Measurements from ENCODE around the gene CEP95.
A peak's percentile ranks its signal among the peaks of the same experiment; 100 is the strongest.

Gene CEP95

DNA sequence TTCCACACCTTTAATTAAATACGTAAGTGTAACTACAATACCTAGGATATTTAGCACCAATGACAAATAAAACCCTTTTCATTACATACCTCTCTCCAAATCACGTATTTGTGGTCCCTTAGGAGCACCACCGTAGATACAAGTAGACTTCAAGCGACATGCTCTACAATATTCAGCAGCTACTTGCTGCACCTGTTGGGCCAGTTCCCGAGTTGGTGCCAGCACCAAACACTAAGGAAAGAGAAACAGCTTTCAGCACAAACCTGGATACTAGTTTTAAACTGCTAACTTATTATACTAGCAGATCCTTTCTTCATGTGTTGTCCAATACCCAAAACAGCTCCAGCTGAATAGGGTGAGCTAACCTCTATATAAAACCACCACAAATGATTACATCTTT is 3.4 kb upstream of the CEP95 start:
- Histone ChIP-seq H3K79me2 (ENCODE audit: low read length) (peaks cover 82% of the 10 kb centered on the region), H3K4me2 (ENCODE audit: low read depth, low read length) (no peak overlapping the region), H4K20me1 (ENCODE audit: insufficient read depth, low read length) (peaks cover 48% of the 10 kb centered on the region), H3K27ac (ENCODE audit: low read length) (no peak overlapping the region), H3K27me3 (replicated peaks; ENCODE audit: insufficient read depth, low read length) (no peaks in the 10 kb centered on the region), H3K36me3 (replicated peaks; ENCODE audit: insufficient read depth, low read length) (peaks cover 45% of the 10 kb centered on the region), H3K4me1 (ENCODE audit: low read length) (peaks cover 47% of the 10 kb centered on the region), H3K9me2 (replicated peaks; ENCODE audit: insufficient read depth, low read length) (no peaks in the 10 kb centered on the region), H3K9me3 (replicated peaks; ENCODE audit: insufficient read depth, low read length) (no peaks in the 10 kb centered on the region), H3F3A (ENCODE audit: insufficient read depth, low read length) (peaks cover 70% of the 10 kb centered on the region), H3K9ac (ENCODE audit: low read length) (no peak overlapping the region), H2AFZ (ENCODE audit: low read length) (no peak overlapping the region), H3K4me3 (ENCODE audit: low read length) (no peak overlapping the region)
- TF ChIP-seq EZH2phosphoT487 (IDR thresholded peaks at IDR 0.05; ENCODE audit: low read length): no peak
- TF ChIP-seq, protein P1, sequence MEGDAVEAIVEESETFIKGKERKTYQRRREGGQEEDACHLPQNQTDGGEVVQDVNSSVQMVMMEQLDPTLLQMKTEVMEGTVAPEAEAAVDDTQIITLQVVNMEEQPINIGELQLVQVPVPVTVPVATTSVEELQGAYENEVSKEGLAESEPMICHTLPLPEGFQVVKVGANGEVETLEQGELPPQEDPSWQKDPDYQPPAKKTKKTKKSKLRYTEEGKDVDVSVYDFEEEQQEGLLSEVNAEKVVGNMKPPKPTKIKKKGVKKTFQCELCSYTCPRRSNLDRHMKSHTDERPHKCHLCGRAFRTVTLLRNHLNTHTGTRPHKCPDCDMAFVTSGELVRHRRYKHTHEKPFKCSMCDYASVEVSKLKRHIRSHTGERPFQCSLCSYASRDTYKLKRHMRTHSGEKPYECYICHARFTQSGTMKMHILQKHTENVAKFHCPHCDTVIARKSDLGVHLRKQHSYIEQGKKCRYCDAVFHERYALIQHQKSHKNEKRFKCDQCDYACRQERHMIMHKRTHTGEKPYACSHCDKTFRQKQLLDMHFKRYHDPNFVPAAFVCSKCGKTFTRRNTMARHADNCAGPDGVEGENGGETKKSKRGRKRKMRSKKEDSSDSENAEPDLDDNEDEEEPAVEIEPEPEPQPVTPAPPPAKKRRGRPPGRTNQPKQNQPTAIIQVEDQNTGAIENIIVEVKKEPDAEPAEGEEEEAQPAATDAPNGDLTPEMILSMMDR (IDR thresholded peaks at IDR 0.05; ENCODE audit: low read length): no peak
- no peak for TF ChIP-seq EZH2 (optimal IDR thresholded peaks at IDR 0.05; ENCODE audit: low read depth, low read length)
- DNase-seq: no peak

- Histone ChIP-seq H3K27me3 (replicated peaks; ENCODE audit: insufficient read depth, low read length) (no peaks in the 10 kb centered on the region), H3F3A (ENCODE audit: insufficient read depth, low read length) (peaks cover 62% of the 10 kb centered on the region), H3K27ac (ENCODE audit: low read length) (no peak overlapping the region), H3K9me2 (replicated peaks; ENCODE audit: insufficient read depth, low read length) (no peaks in the 10 kb centered on the region), H3K4me2 (ENCODE audit: low read depth, low read length) (peak overlapping the region; percentile 88), H3K4me1 (ENCODE audit: low read length) (peaks cover 43% of the 10 kb centered on the region), H4K20me1 (ENCODE audit: insufficient read depth, low read length) (peaks cover 48% of the 10 kb centered on the region), H3K36me3 (replicated peaks; ENCODE audit: insufficient read depth, low read length) (peaks cover 45% of the 10 kb centered on the region), H3K9ac (ENCODE audit: low read length) (peak overlapping the region; percentile 99; the same call in 1 of the 2 replicates), H3K79me2 (ENCODE audit: low read length) (peaks cover 88% of the 10 kb centered on the region), H2AFZ (ENCODE audit: low read length) (no peak overlapping the region), H3K9me3 (replicated peaks; ENCODE audit: insufficient read depth, low read length) (no peaks in the 10 kb centered on the region), H3K4me3 (ENCODE audit: low read length) (peak overlapping the region; percentile 98)
- DNase-seq: no peak
- TF ChIP-seq EZH2 (optimal IDR thresholded peaks at IDR 0.05; ENCODE audit: low read depth, low read length) (no peak), EZH2phosphoT487 (IDR thresholded peaks at IDR 0.05; ENCODE audit: low read length) (no peak)
- TF ChIP-seq, protein P1 (IDR thresholded peaks at IDR 0.05; ENCODE audit: low read length): no peak
Measured at GRCh38 chr17:64503821-64504768, 2.7 kb upstream of the CEP95 start.

GRCh38 chr17:64504769-64505339 is 1.9 kb upstream of the CEP95 start:
- Histone ChIP-seq H3K4me1 (ENCODE audit: low read length) (peaks cover 41% of the 10 kb centered on the region), H2AFZ (ENCODE audit: low read length) (no peak overlapping the region), H4K20me1 (ENCODE audit: insufficient read depth, low read length) (peaks cover 44% of the 10 kb centered on the region), H3K36me3 (replicated peaks; ENCODE audit: insufficient read depth, low read length) (peaks cover 45% of the 10 kb centered on the region), H3K27ac (ENCODE audit: low read length) (no peak overlapping the region), H3K4me3 (ENCODE audit: low read length) (peak overlapping the region; percentile 98), H3K9ac (ENCODE audit: low read length) (peak overlapping the region; percentile 99; the same call in 1 of the 2 replicates), H3K4me2 (ENCODE audit: low read depth, low read length) (peak overlapping the region; percentile 88), H3F3A (ENCODE audit: insufficient read depth, low read length) (peaks cover 55% of the 10 kb centered on the region), H3K79me2 (ENCODE audit: low read length) (peaks cover 90% of the 10 kb centered on the region), H3K9me2 (replicated peaks; ENCODE audit: insufficient read depth, low read length) (no peaks in the 10 kb centered on the region), H3K9me3 (replicated peaks; ENCODE audit: insufficient read depth, low read length) (no peaks in the 10 kb centered on the region), H3K27me3 (replicated peaks; ENCODE audit: insufficient read depth, low read length) (no peaks in the 10 kb centered on the region)
- TF ChIP-seq EZH2phosphoT487 (IDR thresholded peaks at IDR 0.05; ENCODE audit: low read length) (no peak), EZH2 (optimal IDR thresholded peaks at IDR 0.05; ENCODE audit: low read depth, low read length) (no peak)
- DNase-seq: no peak

Measured in MM.1S (cell line).